Small intestine (tissue), 7 donors: ENCODE results near the gene COG8. TPM values are rescaled to one million over a fixed set of nuclear protein-coding genes. Genes with fewer than 3 reads are reported as not detected.
A peak's percentile ranks its signal among the peaks of the same experiment; 100 is the strongest.

Experiments
- DNase-seq, 2 donors: peaks; one replicate each; pipeline versions ENCODE4 v3.0.0 to v3.0.0-alpha.2; 2013
- FAIRE-seq: peaks from 2 replicates; lab custom pipeline; 2012; peaks lifted over from hg19 to GRCh38; lab: Jason Lieb, UNC
- H3K27ac ChIP-seq, 3 donors: one replicate each; pipeline ENCODE4 v1.5.1; 2013; ENCODE audit warnings: low read length in 2 of 3, mild to moderate bottlenecking in 2 of 3, control low read depth in 1 of 3, inconsistent platforms in 1 of 3, low read depth in 1 of 3, moderate library complexity in 1 of 3
- H3K27me3 ChIP-seq, 3 donors: one replicate each; pipeline ENCODE4 v1.6.1; 2013; ENCODE audit warnings: low read length in 3 of 3, inconsistent platforms in 1 of 3; ENCODE audit not compliant: control insufficient read depth in 3 of 3, insufficient read depth in 3 of 3
- H3K36me3 ChIP-seq, 3 donors: one replicate each; pipeline ENCODE4 v1.6.1; 2013; ENCODE audit warnings: low read length in 3 of 3, inconsistent platforms in 1 of 3, low read depth in 1 of 3, mild to moderate bottlenecking in 1 of 3, moderate library complexity in 1 of 3; ENCODE audit not compliant: control insufficient read depth in 3 of 3, insufficient read depth in 2 of 3
- H3K4me1 ChIP-seq, 3 donors: one replicate each; pipeline ENCODE4 v1.6.1; 2013; ENCODE audit warnings: low read length in 2 of 3, inconsistent platforms in 1 of 3, low read depth in 1 of 3, mild to moderate bottlenecking in 1 of 3, moderate library complexity in 1 of 3; ENCODE audit not compliant: control insufficient read depth in 3 of 3, insufficient read depth in 2 of 3
- H3K4me3 ChIP-seq, 3 donors: one replicate each; pipeline ENCODE4 v1.5.1; 2013; ENCODE audit warnings: low read length in 3 of 3, control low read depth in 1 of 3, inconsistent platforms in 1 of 3, low read depth in 1 of 3, mild to moderate bottlenecking in 1 of 3, moderate library complexity in 1 of 3
- H3K9me3 ChIP-seq, 2 donors: one replicate each; pipeline ENCODE4 v1.6.1; 2013; ENCODE audit warnings: low read depth in 1 of 2, low read length in 1 of 2; ENCODE audit not compliant: control insufficient read depth in 2 of 2, insufficient read depth in 1 of 2
- WGBS, 3 donors: extraction: QIAGEN DNeasy Blood & Tissue Kit; methylation state at CpG; one replicate each; pipeline ENCODE4 v1.1.7; 2013; 5-methylcytosine and 5-hydroxymethylcytosine counted together
- polyA plus RNA-seq, 4 donors: library from polyadenylated mRNA; stranded (reverse) in 3 of 4; unstranded in 1 of 4; fragments of 200-250 nt in 3 of 4; fragments of 120-200 nt in 1 of 4; gene quantifications; one replicate each; pipeline versions ENCODE4 v1.2.1 to v1.2.3, GENCODE V29; 2013
- donor health status: healthy with polysubstance abuse.
- donor health status: control.
- donor health status: control.
- donor health status: Bipolar disorder and iron deficiency.
- donor health status: healthy.

Gene COG8
- polyA plus RNA-seq, 4 donors = 13.0 to 32.9 (median 19.3) TPM

DNA sequence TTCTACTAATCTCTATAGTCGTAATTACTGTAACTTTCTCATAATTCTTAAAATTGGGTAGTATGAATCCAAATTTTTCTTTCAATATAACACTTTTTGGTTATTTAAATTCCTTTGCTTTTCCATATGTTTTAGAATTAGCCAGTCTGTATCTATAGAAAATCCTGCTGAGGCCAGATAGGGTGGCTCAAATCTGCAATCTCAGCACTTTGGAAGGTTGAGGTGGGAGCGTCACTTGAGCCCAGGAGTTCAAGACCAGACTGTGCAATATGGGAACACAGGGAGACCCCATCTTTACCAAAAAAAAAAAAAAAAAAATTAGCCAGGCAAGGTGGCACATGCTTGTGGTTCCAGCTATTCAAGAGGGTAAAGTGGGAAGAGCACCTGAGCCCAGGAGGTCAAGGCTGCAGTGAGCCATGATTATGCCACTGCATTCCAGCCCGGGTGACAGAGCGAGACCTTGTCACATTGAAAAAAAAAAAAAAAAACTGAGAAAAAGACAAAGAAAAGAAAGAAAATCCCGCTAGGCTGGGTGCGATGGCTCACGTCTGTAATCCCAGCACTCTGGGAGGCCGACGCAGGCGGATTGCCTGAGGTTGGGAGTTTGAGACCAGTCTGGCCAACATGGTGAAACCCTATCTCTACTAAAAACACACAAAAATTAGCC, 37.2 kb upstream of the COG8 start:
- 96 to 97% (median 96%) methylated on average over 8 to 10 of the region's 10 CpGs for WGBS, 3 donors
- Histone ChIP-seq H3K27me3 (no peaks in the 10 kb centered on the region), H3K4me1 (peaks cover 0 to 17% (median 0%) of the 10 kb centered on the region in 3 donors), H3K9me3 (no peaks in the 10 kb centered on the region), H3K36me3 (peaks cover 6 to 32% (median 11%) of the 10 kb centered on the region in 3 donors), H3K4me3 (no peak overlapping the region), H3K27ac (no peak overlapping the region)
- no peak for FAIRE-seq
- no peak for DNase-seq

GRCh38 chr16:69373019-69373418, 33.7 kb upstream of the COG8 start:
- peak overlapping the region in 1 of 3 donors; percentile 64 for H3K27ac ChIP-seq
- H3K27me3 ChIP-seq = no peaks in the 10 kb centered on the region
- WGBS, 3 donors = 42 to 75% (median 42%) methylated on average over 1 of the region's 1 CpG
- peaks cover 0 to 17% (median 0%) of the 10 kb centered on the region in 3 donors for H3K4me1 ChIP-seq
- H3K36me3 ChIP-seq = peaks cover 3 to 37% (median 20%) of the 10 kb centered on the region in 3 donors
- no peak for FAIRE-seq
- no peak overlapping the region for H3K4me3 ChIP-seq
- H3K9me3 ChIP-seq = no peaks in the 10 kb centered on the region
- DNase-seq = peak; percentile 87 to 95

DNA sequence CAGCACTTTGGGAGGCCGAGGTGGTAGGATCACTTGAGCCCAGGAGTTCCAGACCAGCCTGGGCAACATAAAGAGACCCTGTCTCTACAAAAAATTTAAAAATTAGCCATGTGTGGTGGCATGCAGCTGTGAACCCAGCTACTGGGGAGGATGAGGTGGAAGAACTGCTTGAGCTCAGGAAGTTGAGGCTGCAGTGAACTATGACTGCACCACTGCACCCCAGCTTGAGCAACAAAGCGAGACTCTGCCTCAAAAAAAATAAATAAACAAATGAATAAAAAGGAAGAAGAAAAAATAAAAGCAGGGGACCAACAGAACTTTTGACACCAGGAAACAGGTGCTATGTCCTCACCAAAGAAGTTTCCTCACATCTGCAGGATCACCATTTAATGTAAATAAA, 32.2 kb upstream of the COG8 start:
- FAIRE-seq (no peak), DNase-seq (no peak)
- Histone ChIP-seq H3K27ac (no peak overlapping the region), H3K36me3 (peaks cover 5 to 45% (median 25%) of the 10 kb centered on the region in 3 donors), H3K9me3 (no peaks in the 10 kb centered on the region), H3K4me3 (no peak overlapping the region), H3K27me3 (no peaks in the 10 kb centered on the region), H3K4me1 (peaks cover 0 to 17% (median 0%) of the 10 kb centered on the region in 3 donors)
- WGBS, 3 donors = 89 to 97% (median 91%) methylated on average over 2 of the region's 2 CpGs

DNA sequence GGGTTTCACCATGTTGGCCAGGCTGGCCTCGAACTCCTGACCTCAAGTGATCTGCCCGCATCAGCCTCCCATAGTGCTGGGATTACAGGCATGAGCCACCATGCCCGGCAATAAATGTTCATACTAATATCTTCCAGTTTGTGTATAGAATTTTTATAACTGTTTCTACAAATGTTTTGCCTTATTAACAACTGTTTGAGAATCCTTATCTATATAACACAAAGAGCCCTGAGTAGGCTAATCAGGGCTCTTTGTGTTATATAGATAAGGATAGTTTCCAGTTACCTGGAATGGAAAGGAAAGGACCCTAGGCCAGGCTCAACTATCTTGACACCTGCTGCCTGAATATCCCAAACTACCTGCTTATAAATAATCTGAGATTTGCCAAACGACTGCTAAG, 29.5 kb upstream of the COG8 start:
- Histone ChIP-seq H3K27ac (no peak overlapping the region), H3K4me1 (peaks cover 0 to 13% (median 0%) of the 10 kb centered on the region in 3 donors), H3K27me3 (no peaks in the 10 kb centered on the region), H3K36me3 (peaks cover 9 to 63% (median 30%) of the 10 kb centered on the region in 3 donors), H3K4me3 (no peak overlapping the region), H3K9me3 (no peaks in the 10 kb centered on the region)
- 29 to 74% (median 40%) methylated on average over 4 of the region's 4 CpGs for WGBS, 3 donors
- FAIRE-seq (no peak), DNase-seq (no peak)

DNA sequence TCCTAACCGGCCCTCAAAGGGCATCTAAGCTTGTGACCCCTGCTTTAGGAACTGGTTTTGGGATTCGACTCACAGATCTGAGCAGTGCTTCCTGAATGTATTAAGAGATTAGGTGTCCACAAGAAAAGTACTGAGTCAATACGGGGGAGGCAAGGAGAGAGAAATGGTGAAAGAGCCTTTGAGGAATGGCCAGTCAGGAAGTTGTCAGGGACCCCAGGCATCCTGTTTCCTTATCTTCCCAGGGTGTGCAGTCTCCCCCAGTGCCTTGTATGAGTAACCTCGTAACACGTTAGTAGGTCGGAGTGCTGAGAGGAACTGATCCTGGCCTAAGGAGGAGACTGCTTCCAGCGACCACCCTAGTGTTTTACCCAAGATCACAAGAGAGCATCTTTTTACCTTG, 28.6 kb upstream of the COG8 start:
- no peaks in the 10 kb centered on the region for H3K9me3 ChIP-seq
- WGBS, 3 donors = 85 to 94% (median 85%) methylated on average over 7 of the region's 7 CpGs
- no peak overlapping the region for H3K27ac ChIP-seq
- DNase-seq (no peak), FAIRE-seq (no peak)
- peaks cover 0 to 5% (median 0%) of the 10 kb centered on the region in 3 donors for H3K4me1 ChIP-seq
- H3K36me3 ChIP-seq = peaks cover 9 to 68% (median 33%) of the 10 kb centered on the region in 3 donors
- H3K4me3 ChIP-seq = no peak overlapping the region
- no peaks in the 10 kb centered on the region for H3K27me3 ChIP-seq

DNA sequence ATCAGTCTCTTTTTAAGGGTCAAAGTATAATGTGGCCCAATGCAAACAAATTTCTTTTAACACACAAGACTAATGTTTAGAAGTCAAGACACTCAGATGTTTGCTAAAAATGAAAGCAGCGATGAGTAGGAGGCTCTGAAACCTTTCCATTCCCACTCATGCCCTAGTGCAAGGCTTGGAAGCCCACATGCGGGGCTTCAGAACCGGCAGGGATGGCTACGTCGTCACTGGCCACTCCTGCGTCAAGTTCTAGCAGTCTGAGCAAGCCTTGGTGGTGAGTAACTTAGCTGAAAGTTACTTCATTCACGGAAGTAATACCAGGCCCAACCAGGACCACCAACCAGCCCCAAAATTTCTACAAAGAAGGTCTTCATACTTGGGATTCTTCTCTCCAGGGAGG, 27.1 kb upstream of the COG8 start:
- H3K4me1 ChIP-seq = no peaks in the 10 kb centered on the region
- DNase-seq = no peak
- no peaks in the 10 kb centered on the region for H3K9me3 ChIP-seq
- FAIRE-seq = no peak
- peaks cover 9 to 72% (median 32%) of the 10 kb centered on the region in 3 donors for H3K36me3 ChIP-seq
- no peak overlapping the region for H3K27ac ChIP-seq
- 85 to 95% (median 92%) methylated on average over 7 of the region's 7 CpGs for WGBS, 3 donors
- no peak overlapping the region for H3K4me3 ChIP-seq
- H3K27me3 ChIP-seq = no peaks in the 10 kb centered on the region

- WGBS, 3 donors = 77 to 91% (median 85%) methylated on average over 2 of the region's 2 CpGs
- Histone ChIP-seq H3K4me3 (no peak overlapping the region), H3K27me3 (no peaks in the 10 kb centered on the region), H3K9me3 (no peaks in the 10 kb centered on the region), H3K27ac (no peak overlapping the region), H3K4me1 (no peaks in the 10 kb centered on the region), H3K36me3 (peaks cover 9 to 70% (median 32%) of the 10 kb centered on the region in 3 donors)
- DNase-seq = no peak
- no peak for FAIRE-seq
These were observed 26.5 kb upstream of the COG8 start for GRCh38 chr16:69365901-69366300.

DNA sequence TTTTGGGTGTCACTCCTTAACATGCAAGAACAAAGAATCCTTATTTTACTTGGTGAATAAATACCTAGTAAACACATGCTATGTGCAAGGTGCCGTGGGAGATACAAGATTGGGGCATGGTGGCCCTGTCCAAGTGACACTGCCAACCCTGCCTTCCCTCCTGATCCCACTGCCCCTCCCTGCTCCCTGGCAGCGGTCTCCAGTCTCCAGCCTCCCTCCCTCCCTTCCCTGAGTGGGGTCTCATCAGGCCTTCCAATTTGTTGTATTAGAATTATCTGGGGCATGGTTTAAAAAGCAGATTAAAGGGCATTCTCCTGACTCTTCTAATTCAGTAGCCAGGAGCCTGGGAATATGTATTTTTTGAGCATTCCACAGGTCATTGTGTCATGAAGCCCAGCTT, 24.7 kb upstream of the COG8 start:
- Histone ChIP-seq H3K4me3 (no peak overlapping the region), H3K36me3 (peaks cover 14 to 76% (median 22%) of the 10 kb centered on the region in 3 donors), H3K27ac (no peak overlapping the region), H3K27me3 (no peaks in the 10 kb centered on the region), H3K9me3 (no peaks in the 10 kb centered on the region), H3K4me1 (no peaks in the 10 kb centered on the region)
- FAIRE-seq (no peak), DNase-seq (no peak)
- WGBS, 3 donors = 94 to 96% (median 96%) methylated on average over 2 of the region's 2 CpGs
